Inferior parietal cortex (tissue), 1 donor: ENCODE results near the gene EIF3K.
"Not testable (repeated sequence)": the region's sequence is repeated elsewhere in the genome, so short reads cannot be mapped to it uniquely, and the experiment has no call there.

Experiments
- DNase-seq: peaks from one replicate; pipeline ENCODE4 v3.0.0-alpha.2; 2016; ENCODE audit errors: extremely low spot score

Gene EIF3K

GRCh38 chr19:38617764-38618589, 1.0 kb upstream of the EIF3K start, which contains the start of gene MAP4K1:
MAP4K1 (minus strand) TSS chr19:38617953; CDS start chr19:38617895, 58 bp downstream.
- peak; percentile 18 for DNase-seq

GRCh38 chr19:38619361-38620174, 580 bp downstream of the EIF3K start:
- no peak for DNase-seq

- no peak for DNase-seq
Observed at GRCh38 chr19:38624822-38625221, 5.8 kb downstream of the EIF3K start.

- DNase-seq = no peak
Observed at GRCh38 chr19:38626401-38626800, 7.4 kb downstream of the EIF3K start.

- no peak for DNase-seq
Observed at GRCh38 chr19:38629568-38629967, 10.6 kb downstream of the EIF3K start.

GRCh38 chr19:38631301-38631700, 12.3 kb downstream of the EIF3K start:
- not testable (repeated sequence) for DNase-seq

GRCh38 chr19:38631811-38632475, 13.0 kb downstream of the EIF3K start:
- not testable (repeated sequence) for DNase-seq

- no peak for DNase-seq
Observed at GRCh38 chr19:38632476-38633213, 13.7 kb downstream of the EIF3K start.

GRCh38 chr19:38634757-38635482, 15.9 kb downstream of the EIF3K start:
- peak; percentile 86 for DNase-seq

GRCh38 chr19:38635483-38636399, 16.8 kb downstream of the EIF3K start:
- DNase-seq = no peak

- DNase-seq = no peak
Observed at GRCh38 chr19:38638461-38638860, 19.5 kb downstream of the EIF3K start.

- no peak for DNase-seq
Observed at GRCh38 chr19:38639679-38640078, 20.7 kb downstream of the EIF3K start.

GRCh38 chr19:38640368-38640767, 21.4 kb downstream of the EIF3K start:
- no peak for DNase-seq

GRCh38 chr19:38642176-38642575, 23.2 kb downstream of the EIF3K start:
- DNase-seq = no peak

GRCh38 chr19:38644719-38645118, 25.7 kb downstream of the EIF3K start:
- DNase-seq = no peak

GRCh38 chr19:38647368-38647965, 28.5 kb downstream of the EIF3K start, which contains the start of gene ACTN4:
ACTN4 (plus strand) TSS chr19:38647649; CDS start chr19:38647746, 97 bp downstream.
- peak; percentile 97 for DNase-seq

GRCh38 chr19:38647966-38648768, 29.2 kb downstream of the EIF3K start:
- no peak for DNase-seq

- DNase-seq = no peak
Observed at GRCh38 chr19:38648769-38649304, 29.8 kb downstream of the EIF3K start.
